ENCODE measurements around the gene CNTFR. TPM values are rescaled to one million over a fixed set of nuclear protein-coding genes. Genes with fewer than 3 reads are reported as not detected.

CNTFR gene
- total RNA-seq, 1 donor from 2014 or later: 7.4 TPM

DNA sequence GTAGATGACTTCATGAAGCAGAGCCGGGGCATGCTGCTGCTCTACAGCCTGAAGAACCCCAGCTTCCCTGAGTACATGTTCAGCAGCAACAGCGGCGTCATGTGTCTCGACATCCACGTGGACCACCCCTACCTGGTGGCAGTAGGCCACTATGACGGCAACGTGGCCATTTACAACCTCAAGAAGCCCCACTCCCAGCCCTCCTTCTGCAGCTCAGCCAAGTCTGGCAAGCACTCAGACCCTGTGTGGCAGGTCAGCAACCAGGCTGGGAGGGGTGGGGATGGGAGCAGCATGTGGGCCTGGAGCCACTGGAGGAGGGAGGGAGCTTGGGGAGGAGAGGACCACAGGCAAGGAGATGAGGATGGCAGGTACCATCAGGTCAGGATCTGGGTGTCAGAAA is 82.9 kb downstream of the CNTFR start:
- Histone ChIP-seq H3K4me3 (ENCODE audit: insufficient read depth, low read depth, low read length) (no peak overlapping the region), H4K20me1 (ENCODE audit: insufficient read depth, low read length) (no peaks in the 10 kb centered on the region), H2AFZ (ENCODE audit: low read depth, low read length) (no peak overlapping the region), H3K79me2 (ENCODE audit: insufficient read depth, low read length) (no peaks in the 10 kb centered on the region), H3K27me3 (ENCODE audit: insufficient read depth, low read length) (peaks cover 15% of the 10 kb centered on the region), H3K27ac (ENCODE audit: low read depth, low read length) (no peak overlapping the region), H3K9ac (ENCODE audit: low read length) (no peak overlapping the region), H3K4me1 (ENCODE audit: insufficient read depth, low read length) (peaks cover 14% of the 10 kb centered on the region), H3K4me2 (ENCODE audit: low read length) (no peak overlapping the region), H3K36me3 (ENCODE audit: insufficient read depth, low read length) (no peaks in the 10 kb centered on the region), H3K9me3 (ENCODE audit: insufficient read depth, low read depth, low read length) (no peaks in the 10 kb centered on the region)
- H3K4me1 Mint-ChIP-seq (ENCODE audit: low read depth, unreplicated experiment): peaks cover 3% of the 10 kb centered on the region
- no peak for DNase-seq (ENCODE audit: low read depth)
- FAIRE-seq: no peak
- peaks cover 7% of the 10 kb centered on the region for H3K36me3 Mint-ChIP-seq (ENCODE audit: low read depth, unreplicated experiment)
- no peak overlapping the region for H3K4me3 Mint-ChIP-seq (ENCODE audit: unreplicated experiment)
- peaks cover 8% of the 10 kb centered on the region for H3K9me3 Mint-ChIP-seq (ENCODE audit: unreplicated experiment)
- no peak overlapping the region for H3K27ac Mint-ChIP-seq (ENCODE audit: unreplicated experiment)
- H3K27me3 Mint-ChIP-seq (ENCODE audit: low read depth, unreplicated experiment): peaks cover 70% of the 10 kb centered on the region
- TF ChIP-seq, protein P1, sequence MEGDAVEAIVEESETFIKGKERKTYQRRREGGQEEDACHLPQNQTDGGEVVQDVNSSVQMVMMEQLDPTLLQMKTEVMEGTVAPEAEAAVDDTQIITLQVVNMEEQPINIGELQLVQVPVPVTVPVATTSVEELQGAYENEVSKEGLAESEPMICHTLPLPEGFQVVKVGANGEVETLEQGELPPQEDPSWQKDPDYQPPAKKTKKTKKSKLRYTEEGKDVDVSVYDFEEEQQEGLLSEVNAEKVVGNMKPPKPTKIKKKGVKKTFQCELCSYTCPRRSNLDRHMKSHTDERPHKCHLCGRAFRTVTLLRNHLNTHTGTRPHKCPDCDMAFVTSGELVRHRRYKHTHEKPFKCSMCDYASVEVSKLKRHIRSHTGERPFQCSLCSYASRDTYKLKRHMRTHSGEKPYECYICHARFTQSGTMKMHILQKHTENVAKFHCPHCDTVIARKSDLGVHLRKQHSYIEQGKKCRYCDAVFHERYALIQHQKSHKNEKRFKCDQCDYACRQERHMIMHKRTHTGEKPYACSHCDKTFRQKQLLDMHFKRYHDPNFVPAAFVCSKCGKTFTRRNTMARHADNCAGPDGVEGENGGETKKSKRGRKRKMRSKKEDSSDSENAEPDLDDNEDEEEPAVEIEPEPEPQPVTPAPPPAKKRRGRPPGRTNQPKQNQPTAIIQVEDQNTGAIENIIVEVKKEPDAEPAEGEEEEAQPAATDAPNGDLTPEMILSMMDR (IDR thresholded peaks at IDR 0.05; ENCODE audit: insufficient read depth, low read depth, low read length): no peak
- no peak for TF ChIP-seq EZH2 (IDR thresholded peaks at IDR 0.05; ENCODE audit: insufficient read depth, low read length)

DNA sequence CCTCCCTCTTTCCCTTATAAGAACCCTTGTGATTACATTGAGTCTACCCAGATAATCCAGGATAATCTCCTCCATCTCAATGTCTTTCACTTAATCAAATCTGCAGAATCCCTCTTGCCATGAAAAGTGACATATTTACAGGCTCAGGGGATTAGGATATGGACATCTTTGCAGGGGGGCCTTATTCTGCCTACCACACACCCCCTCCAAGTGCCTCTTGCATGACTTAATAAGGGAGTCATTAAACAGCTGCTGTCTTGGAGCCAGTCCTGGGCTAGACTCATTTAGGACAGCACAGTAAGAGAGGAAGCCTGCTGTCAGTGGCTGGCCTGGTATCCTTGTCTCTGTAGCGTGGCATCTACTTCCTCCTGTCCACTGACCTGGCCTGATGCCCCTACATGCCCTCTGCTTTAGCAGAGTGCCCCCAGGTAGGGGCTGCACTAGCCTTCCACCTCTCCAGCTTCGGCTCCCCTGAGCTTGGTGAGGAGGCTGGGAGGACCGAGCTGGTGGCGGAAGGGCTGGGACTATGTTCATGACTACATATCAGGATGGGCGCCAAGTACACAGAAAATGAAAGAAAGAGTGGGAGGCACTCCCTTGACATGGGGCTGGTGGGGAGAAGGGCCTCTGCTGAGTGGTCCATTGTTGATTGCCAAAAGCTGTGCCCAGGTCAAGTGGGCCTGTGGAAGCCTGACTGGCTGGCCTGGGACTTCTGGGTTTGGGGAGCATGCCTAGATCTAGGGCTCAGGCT is 84.0 kb downstream of the CNTFR start:
- H3K27ac ChIP-seq (ENCODE audit: low read depth, low read length): no peak overlapping the region
- peaks cover 14% of the 10 kb centered on the region for H3K4me1 ChIP-seq (ENCODE audit: insufficient read depth, low read length)
- H4K20me1 ChIP-seq (ENCODE audit: insufficient read depth, low read length): no peaks in the 10 kb centered on the region
- no peaks in the 10 kb centered on the region for H3K36me3 ChIP-seq (ENCODE audit: insufficient read depth, low read length)
- DNase-seq (ENCODE audit: low read depth): no peak
- H3K79me2 ChIP-seq (ENCODE audit: insufficient read depth, low read length): no peaks in the 10 kb centered on the region
- TF ChIP-seq, protein P1 (IDR thresholded peaks at IDR 0.05; ENCODE audit: insufficient read depth, low read depth, low read length): no peak
- TF ChIP-seq EZH2 (IDR thresholded peaks at IDR 0.05; ENCODE audit: insufficient read depth, low read length): no peak
- Mint-ChIP-seq H3K36me3 (ENCODE audit: low read depth, unreplicated experiment) (peaks cover 7% of the 10 kb centered on the region), H3K9me3 (ENCODE audit: unreplicated experiment) (peaks cover 6% of the 10 kb centered on the region), H3K27me3 (ENCODE audit: low read depth, unreplicated experiment) (peaks cover 65% of the 10 kb centered on the region), H3K27ac (ENCODE audit: unreplicated experiment) (no peak overlapping the region), H3K4me3 (ENCODE audit: unreplicated experiment) (no peak overlapping the region), H3K4me1 (ENCODE audit: low read depth, unreplicated experiment) (peaks cover 5% of the 10 kb centered on the region)
- no peak overlapping the region for H3K4me2 ChIP-seq (ENCODE audit: low read length)
- no peak overlapping the region for H3K9ac ChIP-seq (ENCODE audit: low read length)
- peaks cover 14% of the 10 kb centered on the region for H3K27me3 ChIP-seq (ENCODE audit: insufficient read depth, low read length)
- no peak for FAIRE-seq
- no peaks in the 10 kb centered on the region for H3K9me3 ChIP-seq (ENCODE audit: insufficient read depth, low read depth, low read length)
- no peak overlapping the region for H3K4me3 ChIP-seq (ENCODE audit: insufficient read depth, low read depth, low read length)
- no peak overlapping the region for H2AFZ ChIP-seq (ENCODE audit: low read depth, low read length)

GRCh38 chr9:34503406-34503805 is 86.1 kb downstream of the CNTFR start:
- peaks cover 4% of the 10 kb centered on the region for H3K36me3 Mint-ChIP-seq (ENCODE audit: low read depth, unreplicated experiment)
- peaks cover 46% of the 10 kb centered on the region for H3K27me3 Mint-ChIP-seq (ENCODE audit: low read depth, unreplicated experiment)
- no peak for TF ChIP-seq EZH2 (IDR thresholded peaks at IDR 0.05; ENCODE audit: insufficient read depth, low read length)
- TF ChIP-seq, protein P1 (IDR thresholded peaks at IDR 0.05; ENCODE audit: insufficient read depth, low read depth, low read length): no peak
- Histone ChIP-seq H3K36me3 (ENCODE audit: insufficient read depth, low read length) (no peaks in the 10 kb centered on the region), H2AFZ (ENCODE audit: low read depth, low read length) (no peak overlapping the region), H3K79me2 (ENCODE audit: insufficient read depth, low read length) (no peaks in the 10 kb centered on the region), H3K9ac (ENCODE audit: low read length) (no peak overlapping the region), H3K4me2 (ENCODE audit: low read length) (no peak overlapping the region), H3K27me3 (ENCODE audit: insufficient read depth, low read length) (peaks cover 22% of the 10 kb centered on the region), H3K4me3 (ENCODE audit: insufficient read depth, low read depth, low read length) (no peak overlapping the region), H3K9me3 (ENCODE audit: insufficient read depth, low read depth, low read length) (no peaks in the 10 kb centered on the region), H3K27ac (ENCODE audit: low read depth, low read length) (no peak overlapping the region), H3K4me1 (ENCODE audit: insufficient read depth, low read length) (peaks cover 14% of the 10 kb centered on the region), H4K20me1 (ENCODE audit: insufficient read depth, low read length) (no peaks in the 10 kb centered on the region)
- H3K4me3 Mint-ChIP-seq (ENCODE audit: unreplicated experiment): no peak overlapping the region
- no peak for DNase-seq (ENCODE audit: low read depth)
- FAIRE-seq: no peak
- H3K27ac Mint-ChIP-seq (ENCODE audit: unreplicated experiment): no peak overlapping the region
- peaks cover 6% of the 10 kb centered on the region for H3K9me3 Mint-ChIP-seq (ENCODE audit: unreplicated experiment)
- H3K4me1 Mint-ChIP-seq (ENCODE audit: low read depth, unreplicated experiment): peaks cover 19% of the 10 kb centered on the region

Data from astrocyte (in vitro differentiated cells and primary cell).